ENCODE measurements around the gene ZEB1.
"Not testable (repeated sequence)": the region's sequence is repeated elsewhere in the genome, so short reads cannot be mapped to it uniquely, and the experiment has no call there.

Gene ZEB1

GRCh38 chr10:31421322-31421721, 102.3 kb downstream of the ZEB1 start:
- no peak for DNase-seq

GRCh38 chr10:31422634-31423033, 103.6 kb downstream of the ZEB1 start:
- DNase-seq, result no peak

DNA sequence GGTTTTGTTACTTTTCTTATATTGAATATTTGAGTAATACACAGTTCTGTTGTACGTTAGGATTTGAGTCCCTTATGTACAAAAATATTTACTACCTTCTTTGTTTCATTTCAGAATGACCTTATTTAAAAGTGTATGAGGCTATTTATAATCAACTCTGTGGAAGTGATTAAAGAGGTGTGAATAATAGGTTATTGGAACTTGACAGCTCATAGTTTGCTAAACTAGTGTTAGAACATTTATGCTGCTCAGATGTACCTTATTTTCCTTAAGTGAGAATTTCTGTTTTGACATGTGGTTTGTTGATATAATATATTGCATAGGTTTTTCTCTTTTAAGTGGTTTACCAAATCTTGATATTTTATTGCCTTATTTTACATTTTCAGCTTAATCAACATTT, 105.5 kb downstream of the ZEB1 start:
- DNase-seq, result no peak

DNA sequence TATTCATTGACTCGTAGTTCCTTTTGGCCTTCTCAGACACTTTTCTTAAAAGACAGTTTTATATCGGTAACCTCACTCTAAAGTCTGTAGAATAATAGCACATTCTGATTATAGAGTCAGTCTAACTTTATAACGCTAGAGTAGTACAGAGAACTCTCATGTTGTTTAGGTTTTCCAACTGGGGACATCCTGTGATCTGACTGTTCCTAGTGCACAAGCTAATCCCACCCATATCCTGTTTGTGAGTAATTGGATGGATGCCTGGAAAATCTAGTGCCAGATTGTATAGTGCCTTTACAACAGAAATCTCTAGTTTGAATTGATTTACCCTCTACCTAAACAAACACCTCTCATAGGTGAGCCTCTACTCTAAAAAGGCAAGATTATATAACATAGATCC, 107.4 kb downstream of the ZEB1 start:
- DNase-seq, result no peak

DNA sequence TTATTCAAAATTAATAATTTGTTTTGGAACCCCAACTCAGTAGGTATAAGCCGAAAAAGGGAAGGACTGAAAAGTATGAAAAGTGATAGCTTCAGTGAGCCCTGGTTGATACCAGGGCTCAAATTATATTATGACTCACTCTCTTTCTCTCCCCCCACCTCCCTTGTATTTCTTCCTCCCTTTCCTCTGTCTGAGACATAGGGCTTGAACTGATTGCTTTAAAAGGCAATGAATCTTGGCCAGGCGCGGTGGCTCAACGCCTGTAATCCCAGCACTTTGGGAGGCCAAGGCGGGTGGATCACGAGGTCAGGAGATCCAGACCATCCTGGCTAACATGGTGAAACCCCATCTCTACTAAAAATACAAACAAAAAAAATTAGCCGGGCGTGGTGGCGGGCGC, 108.3 kb downstream of the ZEB1 start:
- DNase-seq, result not testable (repeated sequence)

- DNase-seq, result not testable (repeated sequence)
These were observed 109.5 kb downstream of the ZEB1 start for GRCh38 chr10:31428499-31428898.

DNA sequence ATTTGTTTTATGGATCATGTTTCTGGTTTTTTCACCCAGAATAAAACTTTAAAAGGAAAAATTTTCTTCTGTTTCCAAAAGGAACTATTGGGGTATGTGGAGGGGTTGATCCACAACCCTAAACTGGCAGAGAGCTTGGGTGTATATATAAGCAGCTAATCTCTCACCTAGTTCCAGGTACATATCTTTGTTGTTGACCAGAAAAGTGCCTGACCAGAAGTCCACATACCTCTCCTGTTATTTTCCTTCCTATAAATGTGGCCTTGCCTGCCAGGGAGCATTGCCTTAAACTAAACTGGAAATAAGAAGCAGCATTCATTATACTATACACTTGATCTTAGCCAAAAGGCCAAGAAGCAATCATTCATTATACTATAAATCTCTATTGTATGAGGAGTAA, 112.0 kb downstream of the ZEB1 start:
- DNase-seq, result no peak

DNA sequence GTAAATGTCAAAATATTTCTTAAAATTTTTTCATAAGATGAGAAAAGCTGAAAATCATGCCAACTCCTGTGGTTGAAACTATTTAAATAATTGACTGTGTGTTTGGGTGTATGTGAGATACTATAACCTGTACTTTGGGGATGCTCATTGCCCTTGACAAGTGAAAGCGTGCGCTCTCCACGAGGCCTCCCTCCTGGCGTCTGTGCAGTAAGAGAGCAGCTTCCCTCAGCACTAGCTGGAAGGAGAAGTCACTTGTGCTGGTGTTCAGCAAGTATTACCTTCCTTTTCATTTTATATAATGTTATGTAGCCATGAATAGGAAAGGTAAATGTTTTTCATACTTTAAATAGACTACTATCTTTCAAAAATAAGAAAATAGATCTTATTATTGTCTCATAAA, 118.9 kb downstream of the ZEB1 start:
- no peak for DNase-seq

DNA sequence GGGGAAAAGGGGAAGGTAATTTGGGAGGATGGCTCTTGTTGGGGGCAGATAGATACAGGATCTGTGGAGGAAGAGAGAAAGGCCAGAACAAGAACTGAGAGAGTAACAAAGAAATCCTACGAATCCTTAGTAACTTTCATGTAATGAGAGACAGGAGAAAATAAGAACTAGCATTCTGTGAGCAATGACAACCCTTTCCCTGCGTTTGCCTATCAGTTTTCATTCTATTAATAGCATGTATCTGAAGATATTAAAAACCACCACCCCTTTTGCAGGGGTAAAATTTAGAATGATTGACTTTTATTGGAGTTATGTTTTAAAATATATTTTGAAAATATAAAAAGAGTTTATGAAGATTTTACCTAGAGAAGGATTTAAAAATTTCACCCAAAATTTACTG, 132.8 kb downstream of the ZEB1 start:
- DNase-seq, result no peak

DNA sequence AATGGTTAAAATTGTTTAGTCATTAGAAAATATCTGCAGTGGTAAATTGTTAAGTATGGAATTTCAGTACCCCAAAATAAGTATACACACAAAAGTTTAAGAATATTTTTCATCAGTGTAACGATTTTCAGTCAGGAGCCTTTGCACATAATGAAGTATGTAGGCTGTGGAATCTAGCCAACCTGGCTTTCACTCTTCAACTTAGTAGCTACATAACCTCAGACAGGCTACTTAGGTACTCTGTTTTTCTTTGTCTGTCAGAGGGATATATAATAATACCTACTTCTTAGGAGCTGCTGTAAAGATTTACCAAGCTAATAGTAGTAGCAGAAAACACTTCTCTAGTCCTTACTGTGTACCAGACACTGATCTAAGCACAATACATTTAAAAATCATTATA, 137.5 kb downstream of the ZEB1 start:
- no peak for DNase-seq

- no peak for DNase-seq
These were observed 138.8 kb downstream of the ZEB1 start for GRCh38 chr10:31457858-31458257.

- no peak for DNase-seq
These were observed 140.0 kb downstream of the ZEB1 start for GRCh38 chr10:31458974-31459373.

DNA sequence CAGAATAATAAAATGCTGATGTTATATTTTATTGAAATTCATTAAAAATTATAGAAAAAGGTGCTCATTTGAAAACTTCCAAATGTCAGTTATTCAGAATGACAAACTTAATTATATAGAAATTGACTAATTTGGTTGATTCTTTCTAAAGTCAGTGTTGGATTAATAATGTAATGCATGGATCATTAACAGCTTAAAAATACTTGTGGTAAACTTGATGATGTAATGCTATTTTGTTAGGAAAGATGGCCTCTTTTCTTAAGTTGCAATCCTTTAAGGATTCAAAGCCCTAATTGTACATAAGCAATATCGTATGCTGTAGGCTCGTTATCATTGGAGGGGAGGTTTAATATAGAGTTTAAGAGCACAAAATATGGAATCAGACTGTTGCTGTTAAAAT, 141.2 kb downstream of the ZEB1 start:
- DNase-seq, result no peak

- no peak for DNase-seq
These were observed 145.5 kb downstream of the ZEB1 start for GRCh38 chr10:31464552-31464951.

DNA sequence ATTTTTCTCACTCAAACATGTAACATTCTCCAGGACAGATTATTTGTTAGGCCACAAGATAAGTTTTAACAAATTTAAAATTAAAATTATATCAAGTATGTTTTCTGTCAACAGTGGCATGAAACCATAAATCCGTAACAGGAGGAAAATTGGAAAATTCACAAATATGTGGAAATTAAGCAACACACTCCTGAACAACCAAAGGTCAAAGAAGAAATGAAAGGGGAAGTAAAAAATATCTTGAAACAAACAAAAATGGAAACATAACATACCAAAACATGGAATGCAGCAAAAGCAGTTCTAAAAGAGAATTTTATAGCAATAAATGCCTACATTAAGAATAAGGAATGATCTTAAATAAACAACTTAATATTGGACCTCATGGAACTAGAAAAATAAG, 147.3 kb downstream of the ZEB1 start:
- DNase-seq, result no peak

DNA sequence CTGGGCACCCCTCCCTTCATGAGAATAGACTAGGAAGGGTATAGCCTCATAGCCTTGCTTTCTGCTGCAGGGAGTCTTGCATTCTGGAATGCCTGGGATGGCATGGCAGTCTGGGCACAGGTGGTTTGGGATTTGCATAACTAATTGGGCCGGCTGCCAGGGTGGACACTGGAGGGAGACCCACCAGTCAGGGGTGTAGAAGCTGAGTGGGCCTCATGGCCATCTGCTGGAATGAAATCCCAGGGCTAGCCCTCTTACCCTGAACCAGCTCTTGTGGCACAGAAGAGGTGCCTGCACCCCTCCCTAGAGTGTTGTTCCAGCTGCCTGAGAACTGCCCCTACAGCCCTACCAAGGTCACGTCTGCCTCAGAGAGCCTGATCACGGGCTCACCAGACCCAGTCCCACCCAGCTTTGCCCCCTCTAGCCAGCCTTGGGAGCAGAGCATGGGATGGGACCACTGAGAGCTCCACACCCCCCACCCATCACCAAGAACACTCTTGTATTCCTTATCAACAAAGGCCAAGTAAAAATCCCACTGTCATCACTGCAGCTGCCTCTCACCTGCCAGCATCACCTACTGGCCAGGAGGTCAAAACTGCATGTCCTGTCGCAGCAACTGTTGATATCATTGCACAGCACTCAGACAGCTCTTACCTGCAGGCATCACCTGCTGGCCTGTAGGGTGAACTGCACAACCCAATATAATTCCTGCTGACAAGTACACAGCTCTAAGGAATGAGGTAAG, 148.9 kb downstream of the ZEB1 start:
- DNase-seq, result no peak

DNA sequence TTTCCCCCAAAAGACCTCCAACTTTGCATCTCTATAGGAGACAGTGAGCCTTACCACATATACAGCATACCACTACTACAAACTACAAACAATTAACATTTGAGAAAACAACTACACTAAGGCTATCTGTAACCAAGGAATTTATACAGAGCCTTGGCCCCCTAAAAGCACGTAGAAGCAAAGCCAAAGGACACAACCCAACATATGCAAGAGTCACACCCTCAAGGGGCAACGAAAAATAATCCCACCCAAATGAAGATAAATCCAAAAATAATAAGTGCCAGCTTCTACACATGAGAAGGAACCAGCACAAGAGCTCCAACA, 149.5 kb downstream of the ZEB1 start:
- no peak for DNase-seq

DNA sequence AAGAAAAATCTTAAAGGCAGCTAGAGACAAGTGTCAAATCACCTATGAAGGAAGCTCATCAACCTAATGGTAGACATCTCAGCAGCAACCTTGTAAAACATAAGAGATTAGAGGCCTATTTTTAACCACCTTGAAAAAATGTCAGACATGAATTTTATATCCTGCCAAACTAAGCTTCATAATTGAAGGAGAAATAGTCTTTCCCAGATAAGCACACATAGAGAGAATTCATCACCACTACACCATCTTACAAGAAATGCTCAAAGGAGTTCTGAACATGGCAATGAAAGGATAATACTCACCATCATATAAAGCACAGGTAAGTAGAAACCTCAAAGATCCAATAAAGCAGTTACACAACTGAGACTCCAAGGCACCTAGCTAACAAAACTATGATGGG, 156.5 kb downstream of the ZEB1 start:
- no peak for DNase-seq

- DNase-seq, result no peak
These were observed 157.1 kb downstream of the ZEB1 start for GRCh38 chr10:31476088-31476487.

DNA sequence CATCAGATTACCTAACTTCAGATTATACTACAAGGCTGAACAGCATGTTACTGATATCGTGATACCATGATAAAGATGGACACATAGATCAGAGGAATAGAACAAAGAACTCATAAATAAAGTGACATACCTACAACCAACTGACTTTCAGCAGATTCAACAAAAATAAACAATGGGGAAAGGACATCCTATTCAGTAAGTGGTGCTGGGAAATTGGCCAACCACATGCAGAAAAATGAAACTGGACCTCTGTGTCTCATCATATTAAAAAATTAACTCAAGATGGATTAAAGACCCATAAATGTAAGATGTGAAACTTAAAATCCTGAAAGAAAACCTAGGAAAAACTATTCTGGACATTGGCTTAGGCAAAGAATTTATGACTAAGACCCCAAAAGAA, 158.6 kb downstream of the ZEB1 start:
- DNase-seq, result no peak

GRCh38 chr10:31479752-31480151, 160.7 kb downstream of the ZEB1 start:
- DNase-seq, result no peak

- DNase-seq, result no peak
These were observed 164.5 kb downstream of the ZEB1 start for GRCh38 chr10:31483546-31483945.

DNA sequence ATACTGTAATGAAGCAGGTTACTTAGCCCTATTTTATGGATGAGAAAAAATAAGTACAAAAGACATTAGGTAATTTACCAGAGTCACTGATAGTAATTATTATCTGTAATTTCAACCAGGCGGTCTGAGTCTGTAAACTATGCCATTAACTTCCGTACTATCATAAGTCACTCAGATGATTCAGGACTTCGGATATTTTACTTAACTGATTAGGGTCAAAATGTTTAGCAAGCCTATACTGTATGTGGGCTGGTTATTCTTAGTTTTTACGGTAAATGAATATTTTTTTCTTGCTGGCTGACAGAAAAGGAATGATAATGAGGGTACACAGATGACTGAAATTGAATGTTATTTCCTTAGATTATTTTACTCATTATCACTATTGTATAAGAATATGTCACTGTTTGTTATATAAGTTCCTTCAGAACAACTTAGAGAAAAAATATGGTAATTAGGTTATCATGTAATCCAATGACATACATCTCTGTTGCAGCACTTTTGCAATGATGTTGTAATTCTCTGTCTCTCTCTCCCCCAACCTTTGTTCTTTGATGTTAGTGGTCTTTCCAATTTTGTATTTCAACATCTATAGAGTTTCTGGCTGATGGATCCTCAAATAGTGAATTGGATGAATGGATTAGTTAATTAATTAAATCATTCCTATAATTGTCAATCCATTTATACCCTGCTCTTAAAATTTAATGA, 165.6 kb downstream of the ZEB1 start:
- no peak for DNase-seq

Measured in hypothalamus (tissue), 51 donors.